GM21360 (cell line): Measurements from ENCODE around the gene HSPBP1.
A peak's percentile ranks its signal among the peaks of the same experiment; 100 is the strongest.

Source experiments
- ATAC-seq: cut with Tn5 transposase; IDR thresholded peaks from one replicate; pipeline ENCODE4 v1.9.1; 2021; ENCODE audit warnings: mild to moderate bottlenecking, moderate library complexity; ENCODE audit not compliant: unreplicated experiment

The HSPBP1 gene

GRCh38 chr19:55275851-55276719 is 3.8 kb downstream of the HSPBP1 start:
- ATAC-seq = peak; percentile 48

- ATAC-seq = no peak
These were observed 5.8 kb downstream of the HSPBP1 start for GRCh38 chr19:55273978-55274707.

GRCh38 chr19:55272142-55272541 is 7.8 kb downstream of the HSPBP1 start:
- no peak for ATAC-seq

- no peak for ATAC-seq
These were observed 9.6 kb downstream of the HSPBP1 start for GRCh38 chr19:55270172-55270942.

- no peak for ATAC-seq
These were observed 10.6 kb downstream of the HSPBP1 start for GRCh38 chr19:55269299-55269698.

DNA sequence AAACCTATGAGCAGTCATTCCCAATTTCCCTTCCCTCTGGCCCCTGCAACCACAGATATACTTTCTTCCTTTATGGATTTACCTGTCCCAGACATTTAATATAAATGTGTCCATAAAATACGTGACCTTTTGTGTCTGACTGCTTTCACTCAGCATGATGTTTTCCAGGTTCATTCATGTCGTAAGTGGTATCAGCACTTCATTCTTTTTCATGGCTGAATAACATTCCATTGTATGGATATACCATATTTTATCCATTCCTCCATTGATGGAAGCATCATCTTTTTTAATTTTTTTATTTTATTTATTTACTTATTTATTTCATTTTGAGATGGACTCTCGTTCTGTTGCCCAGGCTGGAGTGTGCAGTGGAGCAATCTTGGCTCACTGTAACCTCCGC is 13.1 kb downstream of the HSPBP1 start:
- ATAC-seq = no peak

DNA sequence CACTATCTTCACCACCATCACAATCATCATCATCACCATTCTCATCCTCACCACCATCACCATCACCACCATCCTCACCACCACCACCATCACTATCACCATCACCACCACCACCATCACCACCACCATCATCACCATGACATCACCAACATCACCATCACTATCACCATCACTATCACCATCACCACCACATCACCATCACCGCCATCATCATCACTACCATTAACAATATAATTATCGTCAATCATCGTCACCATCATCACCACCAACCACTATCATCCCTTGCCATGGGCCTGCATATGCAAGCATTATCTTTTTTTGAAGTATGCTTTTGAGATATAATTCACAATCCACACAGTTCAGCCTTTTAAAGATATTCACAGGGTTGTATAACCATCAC is 13.5 kb downstream of the HSPBP1 start:
- ATAC-seq = no peak

GRCh38 chr19:55265723-55266386 is 14.1 kb downstream of the HSPBP1 start:
- ATAC-seq = no peak

GRCh38 chr19:55265173-55265572 is 14.7 kb downstream of the HSPBP1 start:
- ATAC-seq = no peak

DNA sequence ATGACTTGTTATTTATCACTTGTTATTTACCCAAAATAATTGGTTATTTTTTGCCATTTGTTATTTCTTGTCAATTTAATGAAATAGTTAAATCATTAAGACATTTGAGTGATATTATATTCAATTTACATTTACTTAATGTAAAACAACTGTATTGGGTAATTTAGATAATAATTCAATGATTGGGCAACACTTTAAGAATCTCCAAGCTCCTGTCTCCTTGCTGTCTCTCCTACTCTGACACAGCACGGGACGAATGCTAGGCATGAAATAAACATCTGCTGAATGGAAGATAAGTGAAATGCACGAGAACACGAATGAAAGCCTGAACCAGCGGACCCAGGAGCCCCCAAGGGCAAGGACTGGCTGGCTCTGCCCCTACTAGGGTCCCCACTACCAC is 15.4 kb downstream of the HSPBP1 start:
- no peak for ATAC-seq

- ATAC-seq = no peak
These were observed 17.6 kb downstream of the HSPBP1 start for GRCh38 chr19:55262359-55262758.

DNA sequence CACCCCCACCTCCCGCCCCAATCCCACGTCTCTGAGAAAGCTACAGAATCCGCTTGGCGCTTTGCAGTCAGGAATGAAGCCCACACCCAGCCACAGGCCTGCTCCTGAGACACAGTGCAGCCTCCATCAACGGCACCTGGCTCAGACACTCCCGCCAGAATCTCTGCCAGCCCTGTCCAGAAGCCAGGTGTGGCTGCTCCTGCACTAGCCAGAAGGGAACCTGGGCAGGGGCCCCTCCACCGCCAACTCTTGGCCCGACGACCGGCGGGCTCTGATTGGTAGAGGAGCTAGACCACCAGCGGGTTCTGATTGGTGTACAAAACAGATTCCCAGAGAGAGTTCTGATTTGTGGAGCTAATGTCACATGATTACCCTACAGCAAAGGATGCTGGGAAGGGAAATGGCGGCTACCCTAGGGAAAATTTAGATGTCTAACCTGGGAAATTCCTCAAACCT is 18.2 kb downstream of the HSPBP1 start:
- ATAC-seq = no peak

DNA sequence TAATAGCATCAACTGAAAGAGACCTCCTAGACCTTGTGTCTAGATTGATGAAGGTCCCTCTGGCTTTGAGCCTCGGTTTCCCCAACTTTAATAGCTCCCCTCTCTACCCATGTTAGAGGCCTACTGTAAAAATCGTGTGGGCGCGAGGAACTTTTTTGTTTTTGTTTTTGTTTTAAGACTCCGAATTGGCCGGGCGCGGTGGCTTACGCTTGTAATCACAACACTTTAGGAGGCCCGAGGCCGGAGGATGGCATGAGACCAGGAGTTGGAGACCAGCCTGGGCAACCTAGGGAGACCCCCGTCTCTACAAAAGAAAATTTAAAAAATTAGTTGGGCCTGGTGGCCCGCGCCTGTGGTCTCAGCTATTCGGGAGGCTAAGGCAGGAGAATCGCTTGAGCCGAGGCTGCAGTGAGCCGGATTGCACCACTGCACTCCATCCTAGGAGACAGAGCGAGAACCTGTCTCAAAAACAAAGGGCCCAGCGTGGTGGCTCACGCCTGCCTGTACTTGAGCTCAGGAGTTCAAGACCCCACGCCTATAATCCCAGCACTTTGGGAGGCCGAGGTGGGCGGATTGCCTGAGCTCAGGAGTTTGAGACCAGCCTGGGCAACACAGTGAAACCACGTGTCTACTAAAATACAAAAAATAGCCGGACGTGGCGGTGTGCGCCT is 20.2 kb downstream of the HSPBP1 start:
- no peak for ATAC-seq

DNA sequence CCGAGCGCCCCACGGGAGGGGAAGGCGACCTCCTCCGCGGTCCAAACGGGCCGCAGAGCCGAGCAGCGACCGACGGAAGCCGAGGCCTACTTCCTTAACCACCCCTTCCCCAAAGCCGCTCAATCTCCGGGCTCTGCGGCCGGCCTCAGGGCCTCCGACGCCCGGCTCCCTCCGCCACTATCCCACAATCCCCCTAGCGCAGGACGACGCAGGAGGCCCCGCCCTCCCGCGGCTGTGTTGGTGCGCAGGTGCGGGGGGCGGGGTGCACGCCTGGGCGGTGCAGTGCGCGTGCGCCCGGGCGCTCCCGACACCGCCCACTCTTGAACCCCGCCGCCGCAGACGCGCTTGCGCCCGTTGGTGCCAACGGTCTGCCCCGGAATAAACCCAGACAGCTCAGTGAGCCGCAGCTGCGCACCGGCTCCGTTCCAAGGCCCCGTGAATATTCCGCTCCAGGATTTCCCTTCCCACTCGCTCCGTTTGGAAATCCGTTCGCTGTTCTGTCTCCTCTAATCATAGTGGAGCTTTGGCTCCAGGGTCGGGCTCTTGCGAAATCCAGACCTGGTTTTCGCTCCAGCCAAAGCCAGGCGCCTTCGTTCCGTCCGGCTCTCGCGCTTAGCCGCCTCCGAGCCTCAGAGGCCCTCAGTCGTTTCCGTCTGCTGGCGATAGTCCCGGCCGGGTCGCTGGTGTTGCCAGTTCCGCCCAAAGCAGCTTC is 20.9 kb downstream of the HSPBP1 start, which contains the start of gene PPP6R1:
Gene PPP6R1, minus strand, starts transcription at position 190 of the 712 bp plus-strand sequence. CDS start 11,914 bp downstream, outside the sequence.
- peak; percentile 62 for ATAC-seq

GRCh38 chr19:55258476-55258827 is 21.5 kb downstream of the HSPBP1 start:
- ATAC-seq = peak; percentile 13

DNA sequence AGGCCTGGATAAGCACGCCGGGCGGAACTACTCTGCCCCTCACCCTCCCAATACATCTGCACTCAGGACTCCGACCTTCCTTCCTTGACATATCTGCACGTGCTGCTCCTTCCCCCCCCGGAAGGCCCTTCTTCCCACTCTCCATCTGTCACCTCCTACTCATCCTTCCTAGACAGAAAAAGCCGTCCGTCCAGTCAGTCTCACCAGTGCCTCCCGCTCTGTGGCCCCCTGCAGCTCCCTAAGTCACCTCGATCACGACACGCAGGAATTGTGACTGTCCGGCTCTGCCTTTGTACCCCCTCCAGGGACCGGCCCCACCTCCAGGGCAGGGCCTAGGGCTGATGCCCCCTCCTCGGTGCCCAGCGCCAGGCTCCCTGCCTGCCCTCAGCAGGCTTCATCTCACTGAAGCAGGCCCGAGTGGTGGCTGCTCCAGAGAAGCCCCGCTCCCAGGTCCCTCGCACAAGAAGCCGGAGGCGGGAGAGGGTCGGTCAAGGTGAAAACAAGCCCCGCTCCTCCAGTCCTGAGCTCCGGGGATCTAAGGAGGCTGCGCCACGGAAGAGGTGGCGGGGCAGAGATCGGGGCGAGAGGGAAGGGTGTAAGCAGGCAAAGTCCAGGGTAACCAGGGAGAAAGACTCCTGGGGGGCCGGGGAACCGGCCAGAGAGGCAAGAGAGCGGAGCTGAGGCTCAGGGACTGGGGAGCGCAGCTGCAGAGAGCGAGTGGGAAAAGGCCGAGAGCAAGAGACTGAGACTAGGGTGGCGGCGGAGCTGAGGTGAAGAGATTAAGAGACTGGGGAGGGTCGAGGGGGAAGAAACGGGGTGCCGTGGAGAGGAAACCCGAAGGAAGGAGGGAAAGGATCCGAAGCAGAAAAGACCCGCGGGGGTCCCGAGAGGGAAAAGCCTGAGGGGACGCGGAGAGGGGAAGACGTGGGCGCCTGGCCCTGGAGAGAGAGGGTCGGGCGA is 22.2 kb downstream of the HSPBP1 start:
- ATAC-seq = no peak

DNA sequence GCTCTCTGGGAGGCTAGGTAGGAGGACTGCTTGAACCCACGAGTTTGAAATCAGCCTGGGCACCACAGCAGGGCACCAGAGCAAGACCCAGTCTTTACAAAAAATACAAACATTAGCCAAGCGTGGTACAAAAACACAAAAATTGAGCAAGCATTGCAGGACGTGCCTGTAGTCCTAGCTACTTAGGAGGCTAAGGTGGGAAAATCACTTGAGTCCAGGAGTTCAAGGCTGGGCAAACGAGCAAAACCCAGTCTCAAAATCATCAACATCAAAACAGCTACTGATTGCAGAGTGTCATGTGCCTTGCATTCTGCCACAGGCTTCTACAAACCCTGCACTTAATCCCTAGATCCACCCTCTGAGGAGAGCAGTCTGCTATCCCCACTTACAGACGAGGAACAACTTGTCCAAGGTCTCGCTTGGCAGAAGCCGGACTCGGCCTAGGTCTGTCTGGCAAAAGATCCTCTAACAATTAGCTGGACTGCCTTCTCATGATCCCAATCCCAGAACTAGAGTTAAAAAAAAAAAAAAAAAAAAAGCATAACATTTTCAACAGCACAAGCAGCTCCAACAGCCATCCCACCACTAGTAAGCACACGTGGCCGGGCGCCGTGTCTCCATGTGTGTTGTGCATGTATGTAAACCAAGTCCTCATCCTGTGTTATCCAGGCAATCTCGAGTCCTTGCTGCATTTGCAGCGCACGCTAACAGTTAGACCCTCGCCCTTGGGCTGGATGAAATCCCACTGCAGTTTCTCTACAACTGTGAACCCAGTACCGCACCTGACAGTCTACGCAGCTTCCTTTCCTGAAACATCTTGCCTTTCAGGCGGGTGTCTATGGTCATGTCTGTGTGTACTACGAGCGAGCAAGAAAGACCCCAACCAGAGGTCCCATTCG is 23.1 kb downstream of the HSPBP1 start:
- ATAC-seq = no peak
